TTC549 (cell line): ENCODE results near the gene SSTR3.

Experiments
- FAIRE-seq: peaks from 2 replicates; lab custom pipeline; 2012; peaks lifted over from hg19 to GRCh38; lab: Jason Lieb, UNC

SSTR3 gene

DNA sequence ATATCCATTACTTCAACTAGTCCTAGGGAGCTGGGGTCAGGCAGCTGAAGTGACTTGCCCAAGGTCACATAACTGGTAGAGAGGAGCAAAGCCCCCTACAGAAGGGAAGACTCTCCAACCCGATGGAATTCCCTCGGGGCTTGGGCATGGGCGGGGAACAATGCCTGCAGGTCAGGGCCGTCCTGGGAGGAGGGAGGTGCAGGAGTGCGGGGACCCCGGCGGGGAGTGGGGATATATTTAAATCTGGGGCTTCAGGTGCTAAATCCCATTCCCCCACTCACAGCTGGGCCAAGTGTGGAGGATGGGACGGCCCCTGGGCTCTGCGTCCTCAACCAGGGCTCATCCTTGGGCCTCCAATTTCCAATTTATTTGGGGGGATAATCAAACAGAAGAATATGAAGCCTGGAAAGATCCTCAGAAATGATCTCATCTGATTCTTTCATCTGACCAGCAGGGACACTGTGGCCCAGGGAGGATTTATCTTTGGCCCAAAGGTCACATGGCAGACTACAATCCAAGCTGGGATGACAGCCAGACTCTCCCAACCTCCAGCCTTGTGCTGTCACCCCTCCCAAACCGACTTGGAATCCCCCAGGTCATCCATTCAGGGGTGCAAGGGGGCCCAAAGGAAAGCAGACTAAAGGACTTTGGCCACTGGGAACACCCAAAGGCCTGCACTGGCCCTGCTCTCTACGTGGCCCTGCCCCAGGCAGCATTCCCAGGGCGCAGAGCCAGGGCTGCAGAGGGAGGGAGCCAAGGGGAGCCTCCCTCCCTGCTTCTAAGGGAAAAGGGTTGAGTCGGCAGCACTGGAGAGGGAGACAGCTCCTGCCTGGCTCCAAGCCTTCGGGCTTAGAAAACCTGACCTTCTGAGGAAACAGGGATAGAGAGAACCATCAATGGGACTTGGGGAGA is 15.5 kb downstream of the SSTR3 start:
- FAIRE-seq = no peak

DNA sequence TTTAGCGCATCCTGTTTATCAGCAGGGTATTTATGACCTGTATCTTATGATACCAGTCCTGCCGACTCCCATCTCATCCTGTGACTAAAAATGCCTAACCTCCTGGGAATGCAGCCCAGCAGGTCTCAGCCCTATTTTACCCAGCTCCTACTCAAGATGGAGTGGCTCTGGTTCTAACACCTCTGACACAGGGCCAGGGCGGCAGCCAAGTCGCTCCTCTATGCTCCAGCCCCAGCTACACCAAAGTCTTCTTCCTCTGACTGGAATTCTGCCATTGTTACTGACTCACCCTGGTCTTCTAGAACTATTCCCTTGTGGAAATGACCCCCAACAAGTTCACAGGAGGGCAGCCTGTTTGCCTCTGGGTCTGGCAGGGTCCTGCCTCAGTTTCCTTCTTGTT is 16.4 kb downstream of the SSTR3 start:
- FAIRE-seq = no peak

DNA sequence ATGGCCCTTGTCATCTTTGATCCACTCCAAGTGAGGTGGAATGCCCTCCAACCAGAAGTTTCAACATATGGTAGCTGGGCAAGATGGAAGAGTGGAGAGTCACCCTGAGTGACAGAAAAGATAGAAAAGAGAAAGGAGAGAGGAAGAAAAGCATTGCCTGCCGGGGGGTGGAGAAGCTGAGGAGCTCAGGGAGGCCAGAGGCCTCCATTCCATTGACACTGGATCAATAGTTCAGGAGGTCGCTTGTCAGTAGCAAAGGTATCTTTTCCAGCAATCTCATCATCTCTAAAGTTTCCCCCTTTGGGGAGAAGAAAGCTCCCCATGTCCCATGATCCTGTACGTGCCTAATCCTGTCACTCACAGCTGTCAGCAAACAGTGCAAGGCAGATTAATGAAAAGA is 17.5 kb downstream of the SSTR3 start:
- FAIRE-seq = no peak

DNA sequence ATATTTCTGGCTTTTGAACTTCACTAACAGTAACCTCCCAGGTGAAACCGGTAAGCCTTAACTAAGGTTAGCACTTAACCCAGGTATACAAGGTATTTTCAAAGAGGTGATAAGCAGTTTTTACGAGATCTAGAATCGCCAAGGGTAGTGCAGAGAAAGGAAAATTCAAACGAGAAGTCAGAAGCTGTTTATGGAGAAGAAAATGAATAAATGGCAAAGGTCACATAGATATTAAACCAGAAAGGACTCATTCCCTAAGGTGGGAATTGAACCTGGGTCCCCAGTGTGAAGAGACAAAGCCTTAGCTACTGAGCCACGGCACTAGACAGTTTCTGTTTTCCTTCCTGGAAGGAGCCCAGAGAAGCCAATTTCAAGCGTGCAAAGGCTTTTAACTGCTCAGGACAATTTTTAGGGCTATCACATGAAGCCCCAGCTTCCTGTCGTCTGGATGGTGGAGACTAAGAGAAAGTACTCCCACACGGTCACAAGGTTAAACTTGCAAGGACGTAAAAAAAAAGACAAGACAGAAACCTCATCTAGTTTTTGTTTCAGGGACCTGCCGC is 18.6 kb downstream of the SSTR3 start:
- no peak for FAIRE-seq

DNA sequence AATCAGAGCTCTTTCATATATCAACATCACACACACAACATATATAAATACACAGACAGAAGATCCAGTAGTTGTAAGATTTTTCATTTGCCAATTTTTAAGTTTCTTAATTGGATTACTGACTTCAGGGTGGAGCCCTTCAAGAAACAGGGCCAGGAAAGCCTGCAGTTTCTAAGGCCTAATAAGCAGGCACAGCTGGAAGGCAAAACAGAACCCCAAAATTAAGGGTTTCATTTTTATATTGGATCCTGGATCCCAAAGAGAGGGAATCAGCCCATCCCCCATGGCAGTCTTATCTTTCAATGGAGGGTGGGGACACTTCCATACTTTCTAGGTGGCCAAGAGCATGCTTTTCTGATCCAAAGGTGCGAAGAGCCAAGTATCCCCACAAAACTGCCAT is 19.5 kb downstream of the SSTR3 start:
- FAIRE-seq = no peak

DNA sequence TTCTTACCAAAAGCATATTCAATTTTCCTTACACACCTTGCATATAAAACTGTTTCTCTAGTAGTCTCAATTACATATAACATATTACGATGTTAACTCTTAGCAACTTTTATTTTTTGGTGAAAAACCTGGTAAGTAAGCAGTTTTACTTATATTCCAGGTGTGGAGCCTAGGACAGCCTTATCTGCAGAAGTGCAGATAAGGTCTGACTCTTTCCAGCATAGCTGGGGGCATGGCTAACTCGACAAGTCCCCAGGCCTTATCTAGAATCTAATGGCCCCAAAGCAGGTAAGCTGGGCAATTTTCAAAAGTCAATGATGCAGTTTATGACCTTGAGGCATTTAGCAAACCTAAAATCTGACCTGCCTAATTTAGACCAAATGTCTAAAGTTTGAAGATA is 20.1 kb downstream of the SSTR3 start:
- no peak for FAIRE-seq

DNA sequence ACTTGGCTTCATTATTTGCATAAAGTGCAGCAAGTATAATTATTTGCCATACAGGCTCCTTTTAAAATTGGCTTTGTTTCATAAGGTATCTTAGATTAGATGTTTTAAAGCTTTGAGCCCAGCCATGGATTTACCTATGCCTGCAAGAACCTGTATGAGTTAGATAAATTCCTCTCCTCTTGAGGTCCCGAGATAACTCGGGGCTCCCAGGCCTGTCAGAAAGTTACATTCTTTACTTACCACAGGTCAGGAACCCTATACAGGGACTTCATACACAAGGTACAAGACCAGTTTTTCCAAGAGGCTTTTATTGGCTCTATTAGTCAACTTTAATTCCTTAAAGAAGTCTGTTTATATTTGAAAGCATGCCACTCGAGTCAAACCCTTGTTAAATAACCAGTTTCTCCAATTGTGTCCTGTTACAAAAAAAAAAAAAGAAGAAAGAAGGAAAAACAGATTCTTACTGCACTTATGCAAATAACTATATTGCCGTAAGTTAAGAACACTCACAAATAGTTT is 22.0 kb downstream of the SSTR3 start:
- no peak for FAIRE-seq

DNA sequence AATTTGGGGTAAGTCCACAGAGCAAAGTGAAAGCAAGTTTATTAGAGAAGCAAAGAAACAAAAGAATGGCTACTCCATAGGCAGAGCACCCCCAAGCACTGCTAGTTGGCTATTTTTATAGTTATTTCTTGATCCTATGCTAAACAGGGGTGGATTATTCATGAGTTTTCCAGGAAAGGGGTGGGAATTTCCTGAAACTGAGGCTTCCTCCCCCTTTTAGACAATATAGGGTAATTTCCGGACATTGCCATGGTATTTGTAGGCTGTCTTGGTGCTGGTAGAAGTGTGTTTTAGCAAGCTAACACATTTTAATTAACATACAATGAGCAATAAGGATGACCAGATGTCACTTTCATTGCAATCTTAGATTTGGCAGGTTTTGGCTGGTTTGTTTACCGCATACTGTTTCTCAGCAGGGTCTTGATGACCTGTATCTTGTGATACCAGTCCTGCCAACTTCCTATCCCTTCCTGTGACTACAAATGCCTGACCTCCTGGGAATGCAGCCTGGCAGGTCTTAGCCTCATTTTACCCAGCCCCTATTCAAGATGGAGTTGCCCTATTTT is 23.3 kb downstream of the SSTR3 start:
- FAIRE-seq = no peak

DNA sequence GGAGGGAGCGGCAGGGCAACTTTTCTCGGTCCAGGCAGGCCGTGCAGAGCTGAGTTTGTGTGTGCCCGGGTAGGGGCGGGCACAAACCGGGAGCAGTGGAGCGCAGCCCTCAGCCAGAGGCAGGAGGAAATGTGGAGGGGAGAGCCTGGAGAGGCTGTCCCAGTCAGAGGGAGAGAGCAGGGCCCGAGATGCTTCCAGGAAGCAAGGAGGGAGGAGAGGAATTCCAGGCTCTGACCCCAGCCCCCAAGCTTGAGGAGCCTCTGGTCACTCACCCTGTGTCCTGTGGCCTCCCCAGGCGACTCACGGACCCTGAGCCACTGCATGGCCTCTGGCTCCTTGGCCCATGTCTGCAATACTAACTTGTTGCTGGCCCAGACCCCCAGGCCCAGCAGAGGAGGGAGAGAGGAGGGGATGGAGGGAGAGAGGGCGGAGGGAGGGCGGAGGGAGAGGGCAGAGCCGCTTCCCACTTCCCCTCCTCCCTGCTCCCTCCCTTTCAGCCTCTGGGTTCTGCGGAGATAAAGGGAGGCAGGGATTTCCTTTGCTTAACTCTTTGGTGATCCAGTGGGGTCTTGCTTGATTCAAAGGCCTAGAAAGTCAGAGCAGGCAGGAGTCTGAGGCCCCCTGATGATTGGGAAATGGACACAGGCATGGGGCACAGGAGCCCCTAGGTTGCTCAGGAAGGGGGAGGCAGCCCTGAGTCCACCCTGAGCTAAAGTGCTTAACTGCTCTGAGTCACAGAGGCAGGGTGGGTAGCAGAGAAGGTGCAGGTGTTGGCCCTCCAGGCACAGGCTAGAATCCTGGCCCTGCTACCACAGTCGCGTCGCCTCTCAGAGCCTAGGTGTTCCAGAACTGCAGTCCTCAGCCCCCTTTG is 24.2 kb downstream of the SSTR3 start, which contains the start of gene C1QTNF6:
TSS of gene C1QTNF6 (minus strand) at position 357 of the 871 bp plus-strand sequence. CDS start at position 323, 34 bp downstream.
- FAIRE-seq = no peak

DNA sequence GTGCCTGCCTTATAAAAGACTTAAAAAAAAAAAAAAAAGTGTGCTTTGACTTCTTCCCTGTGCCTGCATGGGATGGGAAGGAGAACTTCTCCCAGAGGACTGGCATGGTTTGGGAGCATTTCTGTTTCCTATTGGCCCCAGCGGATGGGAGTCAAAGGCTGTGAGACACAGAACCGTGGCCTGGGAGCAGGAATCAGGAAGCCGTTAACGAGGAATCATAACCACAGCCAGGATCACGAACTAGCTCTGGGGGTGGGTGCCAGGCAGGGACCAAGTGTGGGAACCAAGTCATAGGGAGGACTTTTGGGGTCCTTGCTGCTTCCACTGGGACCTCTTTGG is 24.8 kb downstream of the SSTR3 start:
- no peak for FAIRE-seq

DNA sequence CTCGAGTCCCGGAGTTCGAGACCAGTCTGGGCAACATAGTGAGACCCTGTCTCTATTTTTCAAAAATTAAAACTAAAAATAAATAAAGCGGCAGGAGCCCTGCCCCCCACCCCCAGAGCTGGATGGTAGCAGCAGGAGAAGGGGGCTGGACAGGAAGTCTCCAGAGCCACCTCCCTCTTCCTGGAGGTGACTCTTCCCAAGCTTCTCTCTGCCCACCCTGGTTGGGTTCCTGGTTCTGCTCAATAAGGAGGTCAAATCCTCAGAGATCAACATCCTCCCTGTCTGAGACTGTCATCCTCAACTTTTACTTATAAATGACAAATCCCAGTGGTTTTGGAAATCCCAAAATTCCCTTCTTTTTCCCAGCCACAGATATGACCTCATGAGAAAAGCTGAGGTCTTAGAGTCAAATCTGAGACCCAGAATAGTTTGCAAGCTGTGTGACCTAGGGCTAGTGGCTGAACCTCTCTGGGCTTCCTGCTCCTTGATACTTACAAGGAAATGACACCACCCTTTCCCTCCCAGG is 25.2 kb downstream of the SSTR3 start:
- FAIRE-seq = no peak

DNA sequence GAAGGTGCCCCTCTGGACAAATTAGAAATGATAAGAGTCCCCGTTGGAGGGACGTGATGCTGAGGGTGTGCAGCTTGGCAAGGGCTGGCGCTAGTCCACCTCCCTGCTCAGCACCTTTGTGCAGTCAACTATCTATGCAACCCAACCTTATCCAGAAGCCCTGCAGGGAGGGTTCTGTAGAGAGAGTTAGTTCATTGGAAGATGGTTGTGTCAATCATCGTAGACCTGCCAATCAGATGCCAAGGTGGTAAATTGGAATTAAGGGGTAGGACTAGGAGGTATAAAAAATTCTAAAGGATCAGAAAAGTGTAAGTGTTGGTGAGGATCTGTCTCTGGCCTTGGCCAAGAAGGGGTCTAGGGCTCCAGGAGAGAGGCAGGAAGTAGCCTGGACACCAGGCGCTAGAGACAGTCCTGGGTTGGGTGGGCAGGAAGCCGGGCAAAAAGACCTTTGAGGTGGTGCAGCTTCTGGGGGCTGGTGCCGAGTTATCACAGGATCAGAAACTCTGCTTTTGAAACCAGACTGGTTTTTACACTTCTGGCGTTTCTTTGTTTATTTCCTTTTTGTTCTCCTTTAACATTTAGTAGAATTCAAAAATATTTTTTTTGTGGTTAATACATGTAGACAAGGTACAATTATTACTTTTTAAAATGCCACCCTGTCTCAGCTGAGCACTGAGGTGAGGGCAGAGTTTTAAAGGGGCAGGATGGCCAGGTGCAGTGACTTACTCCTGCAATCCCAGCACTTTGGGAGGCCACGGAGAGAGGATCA is 25.9 kb downstream of the SSTR3 start:
- peak; percentile 25 for FAIRE-seq

DNA sequence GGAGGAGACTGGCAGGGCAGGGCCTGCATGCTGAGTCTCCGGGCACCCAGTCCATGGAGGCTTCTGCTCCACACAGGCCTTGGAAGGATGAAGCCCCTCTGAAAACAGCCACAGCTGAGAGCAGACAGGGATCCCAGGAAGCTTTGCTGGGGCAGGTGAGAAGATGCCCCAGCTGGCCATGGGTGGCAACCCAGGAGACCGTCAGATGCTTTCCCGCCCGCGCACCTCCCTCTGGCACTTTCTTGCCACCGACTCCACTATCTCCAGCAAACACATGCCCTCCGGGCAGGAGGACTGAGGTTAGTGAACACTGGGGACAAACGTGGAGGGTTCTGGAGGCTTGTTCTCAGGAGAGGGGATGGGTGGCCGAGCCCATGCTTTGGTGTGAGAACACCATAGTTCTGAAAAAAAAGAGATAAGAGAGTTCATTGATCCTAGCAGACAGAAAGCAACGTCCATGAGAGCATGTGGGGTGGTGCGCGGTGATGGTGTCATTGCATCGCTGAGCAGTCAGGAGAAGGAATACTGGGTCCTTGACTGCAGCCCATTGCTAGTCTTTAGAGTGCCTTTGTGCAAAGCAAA is 26.5 kb downstream of the SSTR3 start:
- FAIRE-seq = no peak

DNA sequence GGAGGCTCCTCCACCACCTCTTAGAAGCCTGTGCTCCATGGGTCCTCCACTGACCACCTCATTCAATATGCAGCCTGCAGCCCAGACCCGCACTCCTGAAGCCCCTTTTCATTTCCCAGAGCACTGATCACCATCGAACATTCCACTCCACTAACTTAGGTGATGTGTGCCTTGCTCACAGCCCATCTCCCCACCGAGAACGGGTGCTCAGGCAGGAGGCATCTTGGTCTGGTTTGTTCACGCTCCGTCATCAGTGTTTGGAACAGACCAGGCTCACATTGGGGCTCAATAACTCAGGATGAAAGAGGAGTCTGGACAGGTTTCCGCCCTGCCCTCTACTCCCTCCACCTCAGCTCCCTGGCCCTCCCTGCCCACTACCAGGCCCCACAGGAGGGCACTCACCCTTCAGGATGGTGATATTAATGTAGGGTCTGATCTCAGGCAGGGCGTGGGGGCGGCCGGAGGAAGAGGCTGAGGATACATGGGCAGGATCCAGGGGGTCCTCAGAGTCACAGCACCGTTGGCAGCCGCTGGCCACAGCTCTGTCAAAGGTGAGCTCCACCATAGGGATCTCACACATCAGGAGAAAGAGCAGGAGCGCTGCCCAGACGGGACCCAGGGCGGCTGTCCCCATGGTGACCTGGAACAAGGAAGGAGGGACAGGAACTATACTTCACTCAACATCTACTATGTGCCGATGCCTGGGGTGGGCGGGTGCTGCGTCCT is 27.3 kb downstream of the SSTR3 start:
- FAIRE-seq = no peak

DNA sequence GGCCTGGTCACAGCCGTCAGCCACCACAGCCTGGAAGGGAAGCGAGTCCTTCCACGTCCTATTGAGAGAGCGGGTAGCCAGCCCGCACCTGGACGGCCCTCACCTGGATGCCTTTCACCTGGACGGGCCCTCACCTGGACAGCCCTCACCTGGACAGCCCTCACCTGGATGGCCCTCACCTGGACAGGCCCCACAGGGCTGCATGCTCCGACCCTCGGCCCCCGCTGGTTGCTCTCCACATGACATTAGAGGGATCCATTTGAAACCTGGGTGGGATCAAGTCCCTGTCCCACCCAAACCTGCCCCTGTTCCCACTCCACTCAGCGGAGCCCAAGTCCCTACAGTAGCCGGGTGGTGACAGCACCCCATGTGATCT is 27.9 kb downstream of the SSTR3 start:
- no peak for FAIRE-seq

DNA sequence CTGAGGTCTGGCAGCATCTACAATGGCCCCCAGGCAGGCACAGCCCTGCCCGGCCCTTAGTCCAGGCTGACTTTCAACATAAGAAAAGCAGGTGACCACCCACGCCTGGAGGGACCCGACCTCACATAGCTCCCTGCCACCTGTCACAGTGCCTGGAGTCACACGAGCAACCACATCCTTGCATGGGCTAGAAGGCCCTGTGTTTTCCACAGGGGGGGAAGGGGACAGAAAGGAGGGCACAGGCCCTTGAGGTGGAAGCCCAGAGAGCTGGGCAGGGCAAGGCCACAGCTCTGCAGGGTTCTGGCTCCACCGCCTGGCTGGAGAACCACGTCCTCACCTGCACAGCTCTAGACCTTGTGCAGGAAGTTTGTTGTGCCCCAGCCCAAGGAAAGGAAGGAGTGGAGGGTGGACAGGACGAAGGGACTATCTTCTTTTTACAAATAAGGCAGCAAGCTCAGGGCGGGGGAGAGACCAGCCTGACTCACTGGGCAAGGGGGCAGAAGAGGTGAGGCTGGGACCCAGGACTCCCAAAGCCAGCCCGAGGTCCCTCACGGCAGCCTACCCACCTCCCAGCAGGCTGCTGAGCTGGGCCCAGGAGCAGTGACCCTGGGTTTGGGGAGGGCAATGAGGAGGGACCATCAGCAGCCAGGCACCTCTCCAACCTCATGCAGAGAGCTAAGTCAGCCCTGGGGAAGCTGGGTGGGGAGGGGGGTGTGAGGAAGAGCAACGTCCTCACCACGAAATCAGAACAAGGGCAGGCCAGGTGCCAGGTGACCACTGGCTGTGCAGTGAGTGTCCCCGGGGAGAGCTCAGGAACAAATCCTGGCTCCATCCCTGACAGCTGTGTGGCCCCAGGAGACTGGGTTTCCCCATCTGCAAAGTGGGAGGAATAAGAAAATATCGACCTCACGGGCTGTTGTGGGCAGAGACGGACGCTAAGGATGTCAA is 28.6 kb downstream of the SSTR3 start:
- FAIRE-seq = no peak

DNA sequence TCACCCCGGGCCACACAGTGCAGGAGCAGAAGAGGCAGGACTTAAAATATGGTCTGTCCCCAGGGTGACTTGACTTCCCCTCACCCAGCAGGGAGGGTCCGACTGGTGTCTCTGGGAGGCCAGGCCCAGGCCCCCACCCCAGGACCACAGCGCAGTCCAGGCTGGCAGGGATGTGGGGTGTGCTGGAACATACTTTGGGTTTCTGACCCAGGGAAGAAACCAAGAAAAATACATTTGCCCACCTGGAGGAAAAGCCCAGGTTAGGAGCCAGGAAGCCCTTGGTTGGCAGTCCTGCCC is 29.4 kb downstream of the SSTR3 start:
- no peak for FAIRE-seq

DNA sequence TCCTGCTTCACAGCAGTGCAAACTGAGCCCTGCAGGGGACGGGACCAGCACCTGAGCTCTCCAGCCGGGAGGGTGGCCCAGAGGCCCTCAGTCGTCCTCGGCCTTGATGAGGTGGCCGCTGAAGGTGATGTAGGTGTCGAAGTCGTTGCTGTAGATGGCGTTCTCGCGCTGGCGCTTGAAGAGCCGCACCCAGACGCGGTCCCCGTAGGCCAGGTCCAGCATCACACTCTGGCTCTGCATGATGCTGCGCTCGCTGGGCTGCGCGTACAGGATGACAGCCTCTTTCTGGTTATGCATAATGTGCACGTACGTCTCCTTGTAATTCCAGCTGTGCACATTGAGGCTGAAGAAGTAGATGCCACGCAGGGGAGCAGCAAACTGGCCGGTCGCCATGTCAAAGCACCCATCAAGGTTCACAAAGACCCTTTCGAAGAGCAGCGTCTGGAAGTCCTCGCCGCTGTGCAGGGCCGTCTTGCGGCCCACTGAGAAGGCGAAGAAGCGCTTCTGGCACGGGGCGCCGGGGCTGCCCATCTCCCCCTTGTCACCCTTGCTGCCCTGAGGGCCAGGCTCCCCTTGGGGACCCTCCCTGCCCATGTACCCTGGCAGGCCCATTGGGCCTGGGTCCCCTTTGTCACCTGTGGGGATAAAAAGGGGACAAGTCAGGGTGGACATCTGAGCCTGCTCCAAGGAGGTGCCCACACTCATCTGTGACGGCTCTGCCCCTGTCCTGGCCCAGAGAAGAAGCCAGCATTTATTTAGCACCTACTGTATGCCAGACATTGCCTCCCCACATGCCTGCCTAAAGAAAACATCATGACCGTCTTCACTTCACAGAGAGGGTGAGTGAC is 30.0 kb downstream of the SSTR3 start:
- FAIRE-seq = no peak
